Measurements from ENCODE around the gene HSD17B14. TPM values are rescaled to one million over a fixed set of nuclear protein-coding genes. Genes with fewer than 3 reads are reported as not detected.
A peak's percentile ranks its signal among the peaks of the same experiment; 100 is the strongest.

The HSD17B14 gene
- total and polyA plus RNA-seq, 2 of the 13 experiments (the other 11 are each of a cell fraction or from before 2014, with no cell fraction given), result 0.58 to 1.2 TPM

DNA sequence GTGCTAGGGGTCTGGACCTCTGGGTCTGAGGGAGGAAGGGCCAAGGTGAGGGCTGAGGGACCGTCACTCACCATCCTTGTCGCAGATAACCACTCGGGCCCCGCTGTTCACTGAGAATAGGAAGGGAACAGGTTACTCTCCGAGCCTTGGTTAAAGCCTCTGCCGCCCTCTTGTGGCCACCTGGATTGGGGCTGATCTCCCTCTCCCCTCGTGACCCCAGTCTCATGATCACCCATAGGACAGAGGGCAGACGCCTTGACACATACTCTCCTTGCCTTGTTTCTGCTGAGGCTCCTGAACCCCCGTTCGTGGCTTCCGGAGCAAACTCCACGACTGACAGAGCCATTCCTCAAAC is 580 bp downstream of the HSD17B14 start (continued):
- TF ChIP-seq, protein P1, sequence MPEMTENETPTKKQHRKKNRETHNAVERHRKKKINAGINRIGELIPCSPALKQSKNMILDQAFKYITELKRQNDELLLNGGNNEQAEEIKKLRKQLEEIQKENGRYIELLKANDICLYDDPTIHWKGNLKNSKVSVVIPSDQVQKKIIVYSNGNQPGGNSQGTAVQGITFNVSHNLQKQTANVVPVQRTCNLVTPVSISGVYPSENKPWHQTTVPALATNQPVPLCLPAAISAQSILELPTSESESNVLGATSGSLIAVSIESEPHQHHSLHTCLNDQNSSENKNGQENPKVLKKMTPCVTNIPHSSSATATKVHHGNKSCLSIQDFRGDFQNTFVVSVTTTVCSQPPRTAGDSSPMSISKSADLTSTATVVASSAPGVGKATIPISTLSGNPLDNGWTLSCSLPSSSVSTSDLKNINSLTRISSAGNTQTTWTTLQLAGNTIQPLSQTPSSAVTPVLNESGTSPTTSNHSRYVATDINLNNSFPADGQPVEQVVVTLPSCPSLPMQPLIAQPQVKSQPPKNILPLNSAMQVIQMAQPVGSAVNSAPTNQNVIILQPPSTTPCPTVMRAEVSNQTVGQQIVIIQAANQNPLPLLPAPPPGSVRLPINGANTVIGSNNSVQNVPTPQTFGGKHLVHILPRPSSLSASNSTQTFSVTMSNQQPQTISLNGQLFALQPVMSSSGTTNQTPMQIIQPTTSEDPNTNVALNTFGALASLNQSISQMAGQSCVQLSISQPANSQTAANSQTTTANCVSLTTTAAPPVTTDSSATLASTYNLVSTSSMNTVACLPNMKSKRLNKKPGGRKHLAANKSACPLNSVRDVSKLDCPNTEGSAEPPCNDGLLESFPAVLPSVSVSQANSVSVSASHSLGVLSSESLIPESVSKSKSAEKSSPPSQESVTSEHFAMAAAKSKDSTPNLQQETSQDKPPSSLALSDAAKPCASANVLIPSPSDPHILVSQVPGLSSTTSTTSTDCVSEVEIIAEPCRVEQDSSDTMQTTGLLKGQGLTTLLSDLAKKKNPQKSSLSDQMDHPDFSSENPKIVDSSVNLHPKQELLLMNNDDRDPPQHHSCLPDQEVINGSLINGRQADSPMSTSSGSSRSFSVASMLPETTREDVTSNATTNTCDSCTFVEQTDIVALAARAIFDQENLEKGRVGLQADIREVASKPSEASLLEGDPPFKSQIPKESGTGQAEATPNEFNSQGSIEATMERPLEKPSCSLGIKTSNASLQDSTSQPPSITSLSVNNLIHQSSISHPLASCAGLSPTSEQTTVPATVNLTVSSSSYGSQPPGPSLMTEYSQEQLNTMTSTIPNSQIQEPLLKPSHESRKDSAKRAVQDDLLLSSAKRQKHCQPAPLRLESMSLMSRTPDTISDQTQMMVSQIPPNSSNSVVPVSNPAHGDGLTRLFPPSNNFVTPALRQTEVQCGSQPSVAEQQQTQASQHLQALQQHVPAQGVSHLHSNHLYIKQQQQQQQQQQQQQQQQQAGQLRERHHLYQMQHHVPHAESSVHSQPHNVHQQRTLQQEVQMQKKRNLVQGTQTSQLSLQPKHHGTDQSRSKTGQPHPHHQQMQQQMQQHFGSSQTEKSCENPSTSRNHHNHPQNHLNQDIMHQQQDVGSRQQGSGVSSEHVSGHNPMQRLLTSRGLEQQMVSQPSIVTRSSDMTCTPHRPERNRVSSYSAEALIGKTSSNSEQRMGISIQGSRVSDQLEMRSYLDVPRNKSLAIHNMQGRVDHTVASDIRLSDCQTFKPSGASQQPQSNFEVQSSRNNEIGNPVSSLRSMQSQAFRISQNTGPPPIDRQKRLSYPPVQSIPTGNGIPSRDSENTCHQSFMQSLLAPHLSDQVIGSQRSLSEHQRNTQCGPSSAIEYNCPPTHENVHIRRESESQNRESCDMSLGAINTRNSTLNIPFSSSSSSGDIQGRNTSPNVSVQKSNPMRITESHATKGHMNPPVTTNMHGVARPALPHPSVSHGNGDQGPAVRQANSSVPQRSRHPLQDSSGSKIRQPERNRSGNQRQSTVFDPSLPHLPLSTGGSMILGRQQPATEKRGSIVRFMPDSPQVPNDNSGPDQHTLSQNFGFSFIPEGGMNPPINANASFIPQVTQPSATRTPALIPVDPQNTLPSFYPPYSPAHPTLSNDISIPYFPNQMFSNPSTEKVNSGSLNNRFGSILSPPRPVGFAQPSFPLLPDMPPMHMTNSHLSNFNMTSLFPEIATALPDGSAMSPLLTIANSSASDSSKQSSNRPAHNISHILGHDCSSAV (CRISPR knock-in tag; IDR thresholded peaks at IDR 0.05; ENCODE audit: borderline replicate concordance), result no peak
- TF ChIP-seq, protein P2, sequence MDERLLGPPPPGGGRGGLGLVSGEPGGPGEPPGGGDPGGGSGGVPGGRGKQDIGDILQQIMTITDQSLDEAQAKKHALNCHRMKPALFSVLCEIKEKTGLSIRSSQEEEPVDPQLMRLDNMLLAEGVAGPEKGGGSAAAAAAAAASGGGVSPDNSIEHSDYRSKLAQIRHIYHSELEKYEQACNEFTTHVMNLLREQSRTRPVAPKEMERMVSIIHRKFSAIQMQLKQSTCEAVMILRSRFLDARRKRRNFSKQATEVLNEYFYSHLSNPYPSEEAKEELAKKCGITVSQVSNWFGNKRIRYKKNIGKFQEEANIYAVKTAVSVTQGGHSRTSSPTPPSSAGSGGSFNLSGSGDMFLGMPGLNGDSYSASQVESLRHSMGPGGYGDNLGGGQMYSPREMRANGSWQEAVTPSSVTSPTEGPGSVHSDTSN (CRISPR knock-in tag; IDR thresholded peaks at IDR 0.05), result no peak
- TF ChIP-seq TOE1 (CRISPR knock-in tag; IDR thresholded peaks at IDR 0.05) (no peak), SMARCC2 (IDR thresholded peaks at IDR 0.05) (no peak), PHF20 (CRISPR knock-in tag; IDR thresholded peaks at IDR 0.05) (no peak), TARDBP (CRISPR knock-in tag; IDR thresholded peaks at IDR 0.05) (no peak), YEATS4 (CRISPR knock-in tag; IDR thresholded peaks at IDR 0.05; ENCODE audit: borderline replicate concordance) (no peak), ZNF343 (CRISPR knock-in tag; IDR thresholded peaks at IDR 0.05) (no peak), ZBTB49 (CRISPR knock-in tag; IDR thresholded peaks at IDR 0.05; ENCODE audit: borderline replicate concordance) (no peak), NR2F2 (IDR thresholded peaks at IDR 0.05; ENCODE audit: borderline replicate concordance, low read depth) (peak; percentile 33; the same call in 1 of the 2 replicates), TCF7L2 (IDR thresholded peaks at IDR 0.05; ENCODE audit: low read depth, low read length) (no peak)
- TF ChIP-seq, protein P3, sequence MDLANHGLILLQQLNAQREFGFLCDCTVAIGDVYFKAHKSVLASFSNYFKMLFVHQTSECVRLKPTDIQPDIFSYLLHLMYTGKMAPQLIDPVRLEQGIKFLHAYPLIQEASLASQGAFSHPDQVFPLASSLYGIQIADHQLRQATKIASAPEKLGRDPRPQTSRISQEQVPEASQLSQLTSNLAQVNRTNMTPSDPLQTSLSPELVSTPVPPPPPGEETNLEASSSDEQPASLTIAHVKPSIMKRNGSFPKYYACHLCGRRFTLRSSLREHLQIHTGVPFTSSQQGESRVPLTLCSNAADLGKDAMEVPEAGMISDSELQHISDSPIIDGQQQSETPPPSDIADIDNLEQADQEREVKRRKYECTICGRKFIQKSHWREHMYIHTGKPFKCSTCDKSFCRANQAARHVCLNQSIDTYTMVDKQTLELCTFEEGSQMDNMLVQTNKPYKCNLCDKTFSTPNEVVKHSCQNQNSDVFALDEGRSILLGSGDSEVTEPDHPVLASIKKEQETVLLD (CRISPR knock-in tag; IDR thresholded peaks at IDR 0.05; ENCODE audit: low read depth), result no peak
- TF ChIP-seq, protein P4, sequence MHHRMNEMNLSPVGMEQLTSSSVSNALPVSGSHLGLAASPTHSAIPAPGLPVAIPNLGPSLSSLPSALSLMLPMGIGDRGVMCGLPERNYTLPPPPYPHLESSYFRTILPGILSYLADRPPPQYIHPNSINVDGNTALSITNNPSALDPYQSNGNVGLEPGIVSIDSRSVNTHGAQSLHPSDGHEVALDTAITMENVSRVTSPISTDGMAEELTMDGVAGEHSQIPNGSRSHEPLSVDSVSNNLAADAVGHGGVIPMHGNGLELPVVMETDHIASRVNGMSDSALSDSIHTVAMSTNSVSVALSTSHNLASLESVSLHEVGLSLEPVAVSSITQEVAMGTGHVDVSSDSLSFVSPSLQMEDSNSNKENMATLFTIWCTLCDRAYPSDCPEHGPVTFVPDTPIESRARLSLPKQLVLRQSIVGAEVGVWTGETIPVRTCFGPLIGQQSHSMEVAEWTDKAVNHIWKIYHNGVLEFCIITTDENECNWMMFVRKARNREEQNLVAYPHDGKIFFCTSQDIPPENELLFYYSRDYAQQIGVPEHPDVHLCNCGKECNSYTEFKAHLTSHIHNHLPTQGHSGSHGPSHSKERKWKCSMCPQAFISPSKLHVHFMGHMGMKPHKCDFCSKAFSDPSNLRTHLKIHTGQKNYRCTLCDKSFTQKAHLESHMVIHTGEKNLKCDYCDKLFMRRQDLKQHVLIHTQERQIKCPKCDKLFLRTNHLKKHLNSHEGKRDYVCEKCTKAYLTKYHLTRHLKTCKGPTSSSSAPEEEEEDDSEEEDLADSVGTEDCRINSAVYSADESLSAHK (CRISPR knock-in tag; IDR thresholded peaks at IDR 0.05; ENCODE audit: borderline replicate concordance), result no peak

Measured in HepG2 (cell line).